ACC112 (cell line): ENCODE data around the gene NRG4.
"Not testable (repeated sequence)": the region's sequence is repeated elsewhere in the genome, so short reads cannot be mapped to it uniquely, and the experiment has no call there.

Experiments used
- H2AFZ ChIP-seq: fragments of 200-600 bp; sonication (generic); one replicate; pipeline ENCODE4 v1.6.0; 2017; ENCODE audit warnings: antibody characterized with exemption, low read length; ENCODE audit not compliant: unreplicated experiment
- H3K27ac ChIP-seq: fragments of 200-600 bp; sonication (generic); 2 replicates; pipeline ENCODE4 v1.5.1; 2014; ENCODE audit warnings: low read depth, mild to moderate bottlenecking, antibody characterized with exemption, low read length, moderate library complexity
- H3K27me3 ChIP-seq: fragments of 200-600 bp; sonication (generic); 2 replicates; pipeline ENCODE4 v1.6.1; 2014; ENCODE audit warnings: mild to moderate bottlenecking, antibody characterized with exemption, low read length, moderate library complexity, mixed read lengths; ENCODE audit not compliant: insufficient read depth
- H3K36me3 ChIP-seq: fragments of 200-600 bp; sonication (generic); 2 replicates; pipeline ENCODE4 v1.6.1; 2016; ENCODE audit warnings: mild to moderate bottlenecking, antibody characterized with exemption, low read length, moderate library complexity, mixed read lengths; ENCODE audit not compliant: insufficient read depth
- H3K4me1 ChIP-seq: fragments of 200-600 bp; sonication (generic); one replicate; pipeline ENCODE4 v1.6.1; 2016; ENCODE audit warnings: low read length, mixed read lengths; ENCODE audit not compliant: insufficient read depth, unreplicated experiment, control insufficient read depth
- H3K4me3 ChIP-seq: fragments of 200-600 bp; sonication (generic); 2 replicates; pipeline ENCODE4 v1.5.1; 2014; ENCODE audit warnings: mild to moderate bottlenecking, low read depth, low read length
- H3K79me2 ChIP-seq: fragments of 200-600 bp; sonication (generic); one replicate; pipeline ENCODE4 v1.6.0; 2016; ENCODE audit warnings: low read length; ENCODE audit not compliant: control insufficient read depth, unreplicated experiment, insufficient read depth

NRG4 gene

GRCh38 chr15:75927601-75928000 lies 84.6 kb downstream of the NRG4 start:
- no peak overlapping the region for H2AFZ ChIP-seq
- H3K36me3 ChIP-seq: peaks cover 11% of the 10 kb centered on the region
- H3K27me3 ChIP-seq: no peaks in the 10 kb centered on the region
- peaks cover 3% of the 10 kb centered on the region for H3K4me1 ChIP-seq
- no peak overlapping the region for H3K27ac ChIP-seq
- peaks cover 4% of the 10 kb centered on the region for H3K79me2 ChIP-seq
- H3K4me3 ChIP-seq: no peak overlapping the region

GRCh38 chr15:75926931-75927330 lies 85.3 kb downstream of the NRG4 start:
- Histone ChIP-seq H2AFZ (no peak overlapping the region), H3K27me3 (no peaks in the 10 kb centered on the region), H3K79me2 (peaks cover 4% of the 10 kb centered on the region), H3K4me1 (peaks cover 10% of the 10 kb centered on the region), H3K4me3 (no peak overlapping the region), H3K27ac (no peak overlapping the region), H3K36me3 (peaks cover 11% of the 10 kb centered on the region)

- peaks cover 11% of the 10 kb centered on the region for H3K36me3 ChIP-seq
- H3K79me2 ChIP-seq: peaks cover 4% of the 10 kb centered on the region
- H3K27ac ChIP-seq: no peak overlapping the region
- no peak overlapping the region for H3K4me3 ChIP-seq
- peaks cover 13% of the 10 kb centered on the region for H3K4me1 ChIP-seq
- H3K27me3 ChIP-seq: no peaks in the 10 kb centered on the region
- no peak overlapping the region for H2AFZ ChIP-seq
Measured at GRCh38 chr15:75925440-75925839, 86.8 kb downstream of the NRG4 start.

GRCh38 chr15:75924576-75924975 lies 87.6 kb downstream of the NRG4 start:
- Histone ChIP-seq H2AFZ (no peak overlapping the region), H3K79me2 (peaks cover 4% of the 10 kb centered on the region), H3K27me3 (no peaks in the 10 kb centered on the region)

GRCh38 chr15:75923756-75924155 lies 88.5 kb downstream of the NRG4 start:
- Histone ChIP-seq H3K36me3 (peaks cover 7% of the 10 kb centered on the region; the same call in 1 of the 2 replicates), H3K79me2 (peaks cover 4% of the 10 kb centered on the region), H3K4me3 (no peak overlapping the region), H3K27ac (no peak overlapping the region), H3K4me1 (peaks cover 13% of the 10 kb centered on the region), H2AFZ (no peak overlapping the region), H3K27me3 (no peaks in the 10 kb centered on the region)

More at GRCh38 chr15:75924576-75924975, 87.6 kb downstream of the NRG4 start:
- Histone ChIP-seq H3K4me3 (no peak overlapping the region), H3K36me3 (peaks cover 7% of the 10 kb centered on the region; the same call in 1 of the 2 replicates), H3K27ac (no peak overlapping the region), H3K4me1 (peaks cover 13% of the 10 kb centered on the region)

GRCh38 chr15:75921732-75922703 lies 90.2 kb downstream of the NRG4 start:
- no peaks in the 10 kb centered on the region for H3K27me3 ChIP-seq
- H3K27ac ChIP-seq: no peak overlapping the region
- H3K79me2 ChIP-seq: peaks cover 6% of the 10 kb centered on the region
- no peak overlapping the region for H3K4me3 ChIP-seq
- H2AFZ ChIP-seq: no peak overlapping the region
- H3K36me3 ChIP-seq: peaks cover 15% of the 10 kb centered on the region
- H3K4me1 ChIP-seq: peaks cover 13% of the 10 kb centered on the region

- peaks cover 13% of the 10 kb centered on the region for H3K4me1 ChIP-seq
- H3K27ac ChIP-seq: no peak overlapping the region
- no peak overlapping the region for H2AFZ ChIP-seq
- H3K27me3 ChIP-seq: no peaks in the 10 kb centered on the region
- peaks cover 21% of the 10 kb centered on the region for H3K36me3 ChIP-seq
- H3K79me2 ChIP-seq: peaks cover 8% of the 10 kb centered on the region
- no peak overlapping the region for H3K4me3 ChIP-seq
Measured at GRCh38 chr15:75920079-75920478, 92.1 kb downstream of the NRG4 start.

- Histone ChIP-seq H3K4me1 (peaks cover 13% of the 10 kb centered on the region), H3K4me3 (no peak overlapping the region), H3K36me3 (peaks cover 30% of the 10 kb centered on the region), H2AFZ (no peak overlapping the region), H3K79me2 (peaks cover 13% of the 10 kb centered on the region), H3K27ac (no peak overlapping the region), H3K27me3 (no peaks in the 10 kb centered on the region)
Measured at GRCh38 chr15:75918135-75918534, 94.1 kb downstream of the NRG4 start.

GRCh38 chr15:75916978-75917377 lies 95.2 kb downstream of the NRG4 start:
- Histone ChIP-seq H2AFZ (no peak overlapping the region), H3K27me3 (no peaks in the 10 kb centered on the region), H3K36me3 (peaks cover 30% of the 10 kb centered on the region), H3K4me3 (no peak overlapping the region), H3K4me1 (peaks cover 4% of the 10 kb centered on the region), H3K79me2 (peaks cover 12% of the 10 kb centered on the region), H3K27ac (no peak overlapping the region)

GRCh38 chr15:75910355-75910754 lies 101.9 kb downstream of the NRG4 start:
- H3K27me3 ChIP-seq, H2AFZ ChIP-seq, H3K27ac ChIP-seq, H3K4me1 ChIP-seq, H3K4me3 ChIP-seq: not testable (repeated sequence)
- H3K79me2 ChIP-seq: peaks cover 35% of the 10 kb centered on the region
- peaks cover 32% of the 10 kb centered on the region for H3K36me3 ChIP-seq

GRCh38 chr15:75905231-75905630 lies 107.0 kb downstream of the NRG4 start:
- Histone ChIP-seq H3K27me3 (no peaks in the 10 kb centered on the region), H3K4me1 (peaks cover 25% of the 10 kb centered on the region), H2AFZ (no peak overlapping the region), H3K79me2 (peaks cover 37% of the 10 kb centered on the region), H3K27ac (no peak overlapping the region), H3K4me3 (peak overlapping the region; percentile 99; the same call in 1 of the 2 replicates), H3K36me3 (peaks cover 17% of the 10 kb centered on the region; the same call in 1 of the 2 replicates)
